HG03139 (cell line): ENCODE measurements around the gene MBD3L3.
"Not testable (repeated sequence)": the region's sequence is repeated elsewhere in the genome, so short reads cannot be mapped to it uniquely, and the experiment has no call there.

Experiments
- ATAC-seq: cut with Tn5 transposase; IDR thresholded peaks from one replicate; pipeline ENCODE4 v1.9.1; 2021; ENCODE audit not compliant: unreplicated experiment

MBD3L3 gene

GRCh38 chr19:7063764-7064418, 5.4 kb upstream of the MBD3L3 start:
- no peak for ATAC-seq

- no peak for ATAC-seq
These were observed 4.9 kb upstream of the MBD3L3 start for GRCh38 chr19:7063339-7063738.

GRCh38 chr19:7059977-7060376, 1.5 kb upstream of the MBD3L3 start:
- ATAC-seq, result not testable (repeated sequence)

GRCh38 chr19:7056371-7056770, 2.1 kb downstream of the MBD3L3 start:
- ATAC-seq, result not testable (repeated sequence)

GRCh38 chr19:7055679-7056078, 2.8 kb downstream of the MBD3L3 start:
- ATAC-seq, result not testable (repeated sequence)

GRCh38 chr19:7054635-7055368, 3.7 kb downstream of the MBD3L3 start:
- not testable (repeated sequence) for ATAC-seq

- ATAC-seq, result not testable (repeated sequence)
These were observed 5.6 kb downstream of the MBD3L3 start for GRCh38 chr19:7052896-7053295.

- not testable (repeated sequence) for ATAC-seq
These were observed 7.1 kb downstream of the MBD3L3 start for GRCh38 chr19:7051421-7051820.

- ATAC-seq, result not testable (repeated sequence)
These were observed 9.5 kb downstream of the MBD3L3 start, which contains the start of gene MBD3L2 for GRCh38 chr19:7049021-7049420. Gene MBD3L2, plus strand, starts transcription at chr19:7049321. Its CDS starts 53 bp downstream, at chr19:7049374.

- ATAC-seq, result not testable (repeated sequence)
These were observed 16.9 kb downstream of the MBD3L3 start for GRCh38 chr19:7041563-7041962.

- ATAC-seq, result not testable (repeated sequence)
These were observed 18.4 kb downstream of the MBD3L3 start, which contains the start of gene MBD3L4 for GRCh38 chr19:7040079-7040478. Gene MBD3L4, minus strand, starts transcription at chr19:7040179. Its CDS starts 35 bp downstream, at chr19:7040144.

GRCh38 chr19:7030278-7030677, 28.2 kb downstream of the MBD3L3 start, which contains the start of gene MBD3L5:
Gene MBD3L5, plus strand, starts transcription at chr19:7030578. Its CDS starts 34 bp downstream, at chr19:7030612.
- not testable (repeated sequence) for ATAC-seq

GRCh38 chr19:7028790-7029189, 29.7 kb downstream of the MBD3L3 start:
- not testable (repeated sequence) for ATAC-seq

GRCh38 chr19:7021331-7021730, 37.1 kb downstream of the MBD3L3 start, which contains the start of gene MBD3L2B:
Gene MBD3L2B, minus strand, starts transcription at chr19:7021431. Its CDS starts 34 bp downstream, at chr19:7021397.
- not testable (repeated sequence) for ATAC-seq

GRCh38 chr19:7018828-7019227, 39.6 kb downstream of the MBD3L3 start:
- ATAC-seq, result no peak

- ATAC-seq, result no peak
These were observed 44.8 kb downstream of the MBD3L3 start for GRCh38 chr19:7013678-7014077.

- ATAC-seq, result no peak
These were observed 47.5 kb downstream of the MBD3L3 start for GRCh38 chr19:7010722-7011593.

GRCh38 chr19:7007859-7008258, 50.6 kb downstream of the MBD3L3 start:
- no peak for ATAC-seq
